ENCODE measurements around the gene ATXN2.

- no peak for TF ChIP-seq GATA3 (IDR thresholded peaks at IDR 0.05; ENCODE audit: low read depth, low read length)
- no peak for TF ChIP-seq GATA2 (IDR thresholded peaks at IDR 0.05; ENCODE audit: low read depth, low read length)
These were observed 41.4 kb upstream of the ATXN2 start for GRCh38 chr12:111640506-111640905.
